ENCODE results near the gene LYSMD3.

DNA sequence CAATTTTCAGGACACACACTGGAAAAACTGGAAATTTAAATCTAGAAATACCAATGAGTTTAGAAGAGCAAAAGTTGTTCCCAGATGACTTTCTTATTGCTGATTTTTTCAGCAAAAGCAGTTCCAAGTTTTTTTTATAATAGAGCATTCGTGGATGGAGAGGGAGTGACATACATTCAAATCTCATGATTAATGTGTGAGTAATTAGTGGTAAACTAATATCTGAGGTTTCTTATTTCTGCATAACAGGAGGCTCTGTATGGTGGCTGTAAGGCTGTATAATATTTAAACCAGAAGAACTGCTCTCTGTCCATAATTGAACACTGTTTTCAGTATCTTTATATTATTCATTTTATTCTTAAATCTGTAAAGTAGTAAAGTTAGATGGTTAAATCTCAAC, 25.8 kb downstream of the LYSMD3 start:
- TF ChIP-seq POLR2A (IDR thresholded peaks at IDR 0.05) = no peak
- TF ChIP-seq CTCF (IDR thresholded peaks at IDR 0.05) = no peak
